Dendritic cell treated with granulocyte-macrophage colony-stimulating factor and Interleukin-4, amounts not matched to agents 40 ng/mL and 50 ng/mL, for 4 days (primary cell): ENCODE measurements around the gene ZDHHC11B.
A peak's percentile ranks its signal among the peaks of the same experiment; 100 is the strongest.

Source experiments
- H3K27ac Mint-ChIP-seq: one replicate; pipeline ENCODE4 v1.8.0; 2022; ENCODE audit warnings: mild to moderate bottlenecking, mixed read lengths
- H3K27me3 Mint-ChIP-seq: one replicate; pipeline ENCODE4 v1.8.0; 2022; ENCODE audit warnings: mild to moderate bottlenecking, mixed read lengths
- H3K36me3 Mint-ChIP-seq: one replicate; pipeline ENCODE4 v1.8.0; 2022; ENCODE audit warnings: low read depth, mixed read lengths
- H3K4me1 Mint-ChIP-seq: one replicate; pipeline ENCODE4 v1.8.0; 2022; ENCODE audit warnings: low read depth, mixed read lengths
- H3K4me3 Mint-ChIP-seq: one replicate; pipeline ENCODE4 v1.8.0; 2022; ENCODE audit warnings: mild to moderate bottlenecking, moderate library complexity, mixed read lengths
- H3K9me3 Mint-ChIP-seq: one replicate; pipeline ENCODE4 v1.8.0; 2022; ENCODE audit warnings: mixed read lengths
- intact Hi-C: fragments of 100-400 bp; cut with micrococcal nuclease; formaldehyde crosslinking; loops from one replicate; pipeline ENCODE4 v1.15.0; 2022

ZDHHC11B gene

DNA sequence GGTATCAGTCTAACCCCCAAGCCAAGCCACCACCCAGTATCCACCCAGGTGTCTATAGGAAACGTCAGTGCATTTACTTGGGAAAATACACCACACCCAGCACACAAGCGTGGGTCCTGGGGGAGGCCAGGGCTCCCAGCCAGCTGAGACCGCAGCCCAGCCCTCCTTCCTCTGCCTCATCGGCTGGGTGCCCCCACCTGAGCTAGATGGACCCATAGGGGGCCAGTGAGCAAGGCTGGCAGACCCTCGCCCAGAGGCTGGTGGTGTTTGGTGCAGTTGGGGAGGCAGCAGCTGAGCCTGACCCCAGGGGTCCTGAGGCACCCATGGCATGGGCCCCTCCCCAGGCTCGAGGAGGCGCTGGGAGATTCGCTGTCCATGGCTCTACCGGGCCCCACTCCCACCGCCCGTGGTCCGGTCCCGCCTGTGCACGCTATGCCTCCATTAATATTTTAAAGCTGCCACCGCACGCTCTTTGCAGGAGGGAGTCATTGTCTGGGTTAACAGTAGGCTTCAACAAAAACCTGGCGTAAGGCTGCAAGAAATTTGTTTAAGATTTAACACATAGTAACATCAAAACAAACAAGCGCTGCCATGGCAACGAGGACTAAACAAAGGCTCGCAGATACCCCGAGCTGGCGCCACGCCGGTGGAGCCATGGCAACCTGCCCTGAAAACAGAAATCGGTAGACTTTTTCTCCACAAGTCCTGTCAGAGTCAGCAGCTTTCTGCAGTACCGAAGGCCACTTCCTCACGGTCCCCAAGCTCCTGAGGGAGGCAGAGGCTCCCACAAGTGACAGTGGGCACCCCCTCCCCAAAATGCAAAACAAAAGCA is 112.0 kb downstream of the ZDHHC11B start:
- intact Hi-C loops, result no loop called here
- Mint-ChIP-seq H3K4me1 (peaks cover 5% of the 10 kb centered on the region), H3K36me3 (peaks cover 6% of the 10 kb centered on the region), H3K27ac (no peak overlapping the region), H3K9me3 (no peaks in the 10 kb centered on the region), H3K4me3 (no peak overlapping the region), H3K27me3 (peaks cover 51% of the 10 kb centered on the region)

DNA sequence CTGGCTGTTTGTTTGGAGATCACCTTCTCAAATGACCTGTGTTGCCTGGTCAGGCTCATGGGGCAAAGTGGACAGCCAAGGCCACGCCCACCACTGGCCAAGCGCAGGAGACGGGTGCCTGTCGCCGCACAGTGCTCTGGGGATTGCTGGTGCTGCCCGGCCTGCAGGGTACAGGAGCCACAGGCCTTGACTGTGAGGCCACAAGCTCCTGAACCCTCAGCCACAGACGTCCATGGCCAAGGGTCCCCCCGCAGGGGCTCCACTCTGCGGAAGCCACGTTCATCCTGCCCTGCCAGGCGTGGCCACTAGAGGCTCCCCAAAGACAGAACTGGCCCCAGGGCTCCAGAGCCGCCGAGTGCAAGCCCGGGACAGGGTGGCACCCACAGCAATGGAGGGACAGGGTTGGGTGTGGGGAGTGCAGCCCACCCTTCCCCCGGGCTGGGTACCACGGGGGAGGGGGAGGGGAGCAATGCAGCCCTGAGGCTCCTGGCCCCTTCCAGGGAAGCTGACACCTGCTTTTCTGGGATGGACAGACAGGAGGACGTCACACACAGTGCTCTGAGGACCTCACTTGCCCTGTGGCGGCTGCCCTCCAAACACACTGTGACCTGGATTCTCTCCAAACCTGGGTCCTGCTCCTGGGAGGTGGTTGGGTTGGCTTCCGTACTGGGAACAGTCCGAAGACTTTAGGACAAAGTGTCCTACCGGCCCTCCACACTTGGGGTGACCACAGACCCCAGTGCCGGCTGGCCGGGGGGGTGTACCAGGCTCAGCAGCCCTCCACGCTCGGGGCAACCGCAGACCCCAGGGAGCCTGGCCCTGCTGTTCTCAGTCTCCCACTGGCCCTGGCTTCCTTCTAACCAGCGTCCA is 112.8 kb downstream of the ZDHHC11B start:
- H3K9me3 Mint-ChIP-seq, result no peaks in the 10 kb centered on the region
- intact Hi-C loops, result no loop called here
- H3K4me3 Mint-ChIP-seq, result peak overlapping the region; percentile 37
- no peak overlapping the region for H3K27ac Mint-ChIP-seq
- H3K4me1 Mint-ChIP-seq, result peaks cover 5% of the 10 kb centered on the region
- peaks cover 9% of the 10 kb centered on the region for H3K36me3 Mint-ChIP-seq
- peaks cover 51% of the 10 kb centered on the region for H3K27me3 Mint-ChIP-seq

DNA sequence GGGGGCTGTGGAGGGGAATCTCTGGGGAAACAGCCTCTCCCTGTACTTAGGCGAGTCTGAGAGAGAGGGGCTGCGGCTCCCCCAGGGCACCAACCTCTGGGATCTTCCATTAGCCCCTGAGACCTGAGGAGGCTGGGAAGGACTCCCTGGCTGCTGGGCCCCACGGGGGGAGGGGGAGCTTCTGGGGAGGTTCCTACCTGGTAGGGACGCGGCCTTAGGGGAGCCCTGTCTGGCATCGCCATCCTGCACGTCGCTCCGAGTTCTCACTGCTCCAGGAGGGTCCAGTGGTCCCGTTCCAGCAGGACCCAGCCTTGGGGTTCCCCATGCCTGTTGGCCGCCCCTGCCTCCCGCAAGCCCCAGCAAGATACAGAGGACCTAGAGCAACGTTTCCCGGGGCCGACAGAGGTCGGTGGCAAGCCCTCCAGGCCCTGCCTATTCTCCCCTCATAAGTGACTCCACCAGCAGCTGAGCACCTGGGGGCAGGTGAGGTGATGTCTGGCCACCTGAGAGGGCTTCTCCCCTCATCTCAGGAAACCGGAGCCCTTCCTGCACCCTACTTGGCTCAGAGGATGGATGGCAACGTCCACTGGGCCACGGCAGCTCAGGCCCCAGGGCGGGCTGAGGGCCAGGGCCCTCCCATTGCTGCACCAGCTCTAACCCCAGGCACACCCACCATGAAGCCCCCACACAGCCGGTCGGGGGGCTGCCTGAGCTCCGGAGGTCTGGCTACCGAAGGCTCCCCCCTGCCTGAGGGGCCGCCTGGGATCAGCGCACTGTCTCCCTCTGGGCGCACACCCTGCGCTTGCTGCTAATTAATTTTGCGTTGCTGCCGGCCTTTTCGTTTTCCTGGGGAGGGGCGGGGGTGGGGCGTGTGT is 113.9 kb downstream of the ZDHHC11B start:
- H3K27me3 Mint-ChIP-seq, result peaks cover 48% of the 10 kb centered on the region
- intact Hi-C loops, result no loop called here
- peaks cover 9% of the 10 kb centered on the region for H3K36me3 Mint-ChIP-seq
- peaks cover 5% of the 10 kb centered on the region for H3K4me1 Mint-ChIP-seq
- H3K4me3 Mint-ChIP-seq, result no peak overlapping the region
- no peak overlapping the region for H3K27ac Mint-ChIP-seq
- H3K9me3 Mint-ChIP-seq, result no peaks in the 10 kb centered on the region

DNA sequence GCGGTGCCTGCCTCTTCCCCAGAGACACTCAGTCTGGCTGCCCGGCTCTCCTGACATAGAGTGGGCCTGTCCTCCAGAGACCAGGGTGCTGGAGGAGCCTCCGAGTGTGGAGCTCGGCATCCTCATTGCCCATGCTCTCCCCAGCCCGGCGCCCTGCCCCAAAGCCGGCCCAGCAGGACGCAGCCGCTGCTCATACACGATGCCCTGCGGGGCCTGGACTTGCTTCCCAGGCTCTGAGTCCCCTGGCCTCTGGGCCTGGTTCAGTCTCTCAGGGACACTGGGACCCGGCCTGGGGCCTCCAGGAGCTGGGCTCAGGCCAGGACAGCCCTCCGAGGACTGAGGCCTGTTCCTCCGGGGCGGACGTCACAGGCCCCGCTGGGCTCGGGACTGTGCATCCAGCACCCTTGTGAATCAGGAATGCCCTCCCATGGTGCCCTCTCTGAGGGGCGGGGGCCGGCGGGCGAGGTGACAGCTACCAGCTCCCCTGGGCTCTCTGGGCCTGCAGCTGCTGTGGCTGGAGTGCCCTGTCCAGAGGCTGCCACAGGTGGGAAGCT is 114.6 kb downstream of the ZDHHC11B start:
- H3K27ac Mint-ChIP-seq, result no peak overlapping the region
- no peak overlapping the region for H3K4me3 Mint-ChIP-seq
- H3K27me3 Mint-ChIP-seq, result peaks cover 48% of the 10 kb centered on the region
- peaks cover 5% of the 10 kb centered on the region for H3K4me1 Mint-ChIP-seq
- H3K9me3 Mint-ChIP-seq, result no peaks in the 10 kb centered on the region
- intact Hi-C loops, result loop anchor here (5.0 kb wide), 1 partner anchor 222 kb away; the partner anchor contains the start of genes BRD9 and TRIP13
- peaks cover 9% of the 10 kb centered on the region for H3K36me3 Mint-ChIP-seq

DNA sequence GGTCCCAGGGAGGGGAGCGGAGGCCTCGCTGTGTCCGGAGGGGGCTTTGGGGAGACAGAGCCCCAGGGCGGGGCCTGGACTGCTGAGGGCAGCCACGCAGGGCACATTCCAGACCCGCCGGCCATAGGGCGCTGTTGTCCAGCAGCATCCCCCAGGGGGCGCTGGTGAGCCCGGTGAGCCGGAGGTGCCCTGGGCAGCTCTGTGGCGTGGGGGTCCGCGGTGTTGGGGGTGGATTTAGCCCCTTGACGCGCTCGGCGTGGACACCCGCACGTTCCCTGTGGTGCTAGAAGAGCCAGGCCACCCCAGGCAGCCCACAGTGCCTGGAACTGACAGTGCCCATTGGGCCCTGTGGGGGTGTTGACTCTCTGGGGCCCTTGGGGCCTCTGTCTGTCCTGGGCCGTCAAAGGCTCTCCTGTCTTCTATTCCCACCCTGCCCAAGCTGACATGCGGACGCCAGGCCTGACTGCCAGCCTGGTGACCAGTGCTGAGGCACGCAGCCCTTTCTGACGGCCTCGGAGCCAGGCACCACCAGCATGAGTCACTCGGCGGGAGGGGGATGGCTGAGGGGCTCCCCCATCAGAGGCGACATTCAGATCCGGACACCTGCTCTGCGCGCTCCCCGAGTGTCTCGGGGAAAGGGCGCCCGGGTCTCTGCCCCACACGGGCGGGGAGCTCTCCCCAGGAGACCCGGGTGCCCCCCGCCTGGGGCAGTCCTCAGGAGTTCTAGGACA is 115.3 kb downstream of the ZDHHC11B start:
- H3K36me3 Mint-ChIP-seq, result peaks cover 15% of the 10 kb centered on the region
- H3K4me1 Mint-ChIP-seq, result peaks cover 5% of the 10 kb centered on the region
- intact Hi-C loops, result loop anchor here (5.0 kb wide), 1 partner anchor 223 kb away; the partner anchor contains the start of genes BRD9 and TRIP13
- no peak overlapping the region for H3K27ac Mint-ChIP-seq
- H3K27me3 Mint-ChIP-seq, result peaks cover 45% of the 10 kb centered on the region
- H3K4me3 Mint-ChIP-seq, result no peak overlapping the region
- no peaks in the 10 kb centered on the region for H3K9me3 Mint-ChIP-seq

DNA sequence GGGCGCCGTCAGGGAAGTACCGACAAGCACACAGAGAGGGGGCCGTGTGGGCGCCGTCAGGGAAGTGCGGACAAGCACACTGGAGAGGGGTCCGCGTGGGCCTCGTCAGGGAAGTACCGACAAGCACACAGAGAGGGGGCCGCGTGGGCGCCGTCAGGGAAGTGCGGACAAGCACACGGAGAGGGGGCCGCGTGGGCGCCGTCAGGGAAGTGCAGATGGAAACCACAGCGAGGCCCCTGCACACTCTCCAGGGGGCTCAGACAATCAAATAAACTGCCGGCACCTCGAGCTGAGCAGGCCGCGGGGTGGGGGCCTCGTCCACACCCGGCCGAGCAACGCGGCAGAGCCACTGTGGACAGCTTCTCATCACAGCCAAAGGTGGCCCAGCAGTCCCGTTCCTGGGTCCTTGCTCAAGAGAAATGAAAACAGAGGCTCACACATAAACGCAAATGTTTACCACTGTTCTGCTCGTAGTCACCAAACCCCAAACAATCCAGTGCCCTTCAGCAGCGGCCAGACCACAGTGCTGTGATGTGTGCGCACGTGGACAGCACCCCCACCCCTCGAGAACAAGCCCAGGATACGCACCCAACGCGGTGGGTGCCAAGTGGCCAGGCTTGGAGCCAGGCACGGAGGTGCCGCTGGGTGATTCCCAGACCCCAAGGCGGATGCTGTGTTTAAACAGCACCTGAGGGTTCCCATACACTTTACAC is 116.1 kb downstream of the ZDHHC11B start:
- Mint-ChIP-seq H3K4me1 (peaks cover 5% of the 10 kb centered on the region), H3K27ac (no peak overlapping the region), H3K9me3 (no peaks in the 10 kb centered on the region), H3K36me3 (peaks cover 18% of the 10 kb centered on the region), H3K27me3 (peaks cover 37% of the 10 kb centered on the region), H3K4me3 (no peak overlapping the region)
- intact Hi-C loops, result loop anchor here (5.0 kb wide), 1 partner anchor 224 kb away; the partner anchor contains the start of genes BRD9 and TRIP13

DNA sequence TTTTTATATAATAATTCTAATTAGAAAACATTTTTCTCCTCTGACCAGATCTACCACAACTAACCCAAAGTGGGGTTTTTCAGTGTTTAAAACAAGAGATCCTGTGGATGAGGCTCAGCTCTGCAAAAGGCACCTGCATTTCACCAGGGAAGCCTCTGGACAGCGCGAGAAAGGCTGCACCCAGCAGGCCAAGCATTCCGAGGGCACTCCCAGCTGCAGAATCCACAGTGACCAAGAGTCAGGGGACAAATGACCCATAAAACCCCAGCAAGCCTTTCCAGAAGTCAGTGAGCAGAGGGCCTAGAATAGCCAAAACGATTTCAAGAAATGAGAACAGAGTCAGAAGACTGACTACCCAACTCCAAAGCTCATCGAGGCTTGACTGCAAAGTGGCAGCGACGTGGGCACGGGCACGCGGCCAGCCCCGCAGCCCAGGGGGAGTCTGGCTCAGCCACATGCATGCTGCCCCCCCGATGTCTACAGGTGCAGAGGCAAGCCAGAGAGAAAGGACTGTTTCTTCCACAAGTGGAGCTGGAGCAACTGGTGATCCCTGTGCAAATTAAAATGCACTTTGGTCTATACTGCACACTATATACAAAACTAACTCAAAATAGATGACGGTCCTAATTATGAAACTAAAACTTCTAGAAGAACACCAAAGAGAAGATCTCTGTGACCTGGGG is 117.6 kb downstream of the ZDHHC11B start:
- no peaks in the 10 kb centered on the region for H3K4me1 Mint-ChIP-seq
- peaks cover 22% of the 10 kb centered on the region for H3K27me3 Mint-ChIP-seq
- H3K36me3 Mint-ChIP-seq, result peaks cover 30% of the 10 kb centered on the region
- no peak overlapping the region for H3K4me3 Mint-ChIP-seq
- intact Hi-C loops, result loop anchor here (5.0 kb wide), 1 partner anchor 225 kb away; the partner anchor contains the start of genes BRD9 and TRIP13
- no peaks in the 10 kb centered on the region for H3K9me3 Mint-ChIP-seq
- no peak overlapping the region for H3K27ac Mint-ChIP-seq

DNA sequence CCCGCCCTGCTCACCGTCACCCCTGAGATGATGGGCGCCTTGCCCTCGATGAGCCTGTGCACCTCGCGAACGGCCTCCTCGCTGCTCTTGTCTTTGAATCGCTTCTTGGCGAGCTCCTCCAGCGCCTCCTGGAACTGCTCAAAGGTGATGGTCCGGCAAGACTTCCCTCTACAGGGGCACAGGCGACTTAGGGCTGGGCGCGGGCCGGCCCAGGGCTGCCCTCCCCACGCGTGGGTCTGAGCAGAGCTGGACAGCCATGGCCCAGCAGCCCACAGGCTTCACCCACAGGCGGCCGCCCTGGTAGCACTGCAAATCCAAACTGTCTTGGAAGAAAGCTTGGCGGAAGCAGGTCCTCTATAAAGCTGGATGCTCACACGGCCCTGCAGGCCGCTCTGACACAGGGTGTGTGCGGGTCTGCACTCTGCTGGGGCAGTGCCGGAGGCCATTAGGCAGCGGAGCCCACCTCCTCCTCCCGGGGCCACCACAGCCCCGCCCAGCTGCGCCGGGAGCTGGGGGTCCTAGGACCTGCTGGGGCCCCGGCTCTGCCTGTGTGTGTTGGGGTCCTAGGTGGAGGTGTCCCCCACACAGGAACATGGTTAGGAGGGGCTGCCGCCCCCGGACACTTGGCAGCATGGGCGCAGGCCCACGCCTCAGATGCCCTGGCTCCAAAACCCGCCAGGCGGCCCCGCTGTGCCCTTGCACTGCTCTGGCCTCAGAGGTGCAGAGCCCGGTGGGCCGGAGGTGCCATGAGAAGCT is 118.4 kb downstream of the ZDHHC11B start:
- Mint-ChIP-seq H3K4me3 (no peak overlapping the region), H3K36me3 (peaks cover 35% of the 10 kb centered on the region), H3K4me1 (no peaks in the 10 kb centered on the region), H3K27me3 (peaks cover 15% of the 10 kb centered on the region), H3K27ac (no peak overlapping the region), H3K9me3 (no peaks in the 10 kb centered on the region)
- intact Hi-C loops, result loop anchor here (5.0 kb wide), 1 partner anchor 226 kb away; the partner anchor contains the start of genes BRD9 and TRIP13

DNA sequence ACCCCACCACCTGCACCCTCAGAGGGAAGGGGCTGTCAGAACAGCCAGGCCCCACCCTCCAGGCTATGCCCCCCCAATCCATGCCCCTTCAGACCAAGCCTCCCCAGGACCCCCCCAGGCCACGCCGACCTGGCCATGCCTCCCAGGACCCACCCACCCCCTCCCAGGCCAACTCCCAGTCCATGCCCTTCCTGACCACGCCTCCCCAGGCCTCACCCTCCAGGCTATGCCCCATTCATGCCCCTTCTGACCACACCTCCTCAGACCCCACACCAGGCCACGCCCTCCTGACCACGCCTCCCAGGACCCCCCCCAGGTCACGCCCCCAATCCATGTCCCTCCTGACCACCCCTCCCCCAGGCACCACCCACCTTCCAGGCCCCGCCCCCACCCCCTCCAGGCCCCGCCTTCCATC is 119.0 kb downstream of the ZDHHC11B start:
- intact Hi-C loops, result loop anchor here (5.0 kb wide), 1 partner anchor 227 kb away; the partner anchor contains the start of genes BRD9 and TRIP13
- Mint-ChIP-seq H3K27ac (no peak overlapping the region), H3K4me1 (no peaks in the 10 kb centered on the region), H3K27me3 (peaks cover 9% of the 10 kb centered on the region), H3K4me3 (no peak overlapping the region), H3K36me3 (peaks cover 41% of the 10 kb centered on the region), H3K9me3 (no peaks in the 10 kb centered on the region)

DNA sequence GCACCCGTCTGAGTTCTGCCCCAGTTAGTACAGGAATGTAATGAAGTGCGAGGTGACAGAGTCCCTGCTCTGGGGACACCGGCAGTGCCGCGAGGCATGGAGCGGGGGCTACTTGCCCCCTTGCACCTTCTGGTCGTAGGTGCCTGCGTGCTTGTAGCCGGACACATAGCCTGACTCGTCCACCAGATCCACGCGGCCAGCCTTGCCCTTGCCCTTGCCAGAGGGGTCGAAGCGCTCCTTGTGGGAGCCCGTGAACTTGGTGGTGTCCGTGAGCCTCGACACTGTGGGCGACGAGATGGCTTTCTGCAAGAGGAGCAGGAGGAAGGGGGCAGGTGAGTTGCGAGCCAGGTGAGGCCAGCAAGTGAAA is 119.6 kb downstream of the ZDHHC11B start:
- peaks cover 47% of the 10 kb centered on the region for H3K36me3 Mint-ChIP-seq
- no peaks in the 10 kb centered on the region for H3K4me1 Mint-ChIP-seq
- peaks cover 3% of the 10 kb centered on the region for H3K27me3 Mint-ChIP-seq
- no peak overlapping the region for H3K4me3 Mint-ChIP-seq
- H3K27ac Mint-ChIP-seq, result no peak overlapping the region
- H3K9me3 Mint-ChIP-seq, result no peaks in the 10 kb centered on the region
- intact Hi-C loops, result loop anchor here (5.0 kb wide), 1 partner anchor 227 kb away; the partner anchor contains the start of genes BRD9 and TRIP13

DNA sequence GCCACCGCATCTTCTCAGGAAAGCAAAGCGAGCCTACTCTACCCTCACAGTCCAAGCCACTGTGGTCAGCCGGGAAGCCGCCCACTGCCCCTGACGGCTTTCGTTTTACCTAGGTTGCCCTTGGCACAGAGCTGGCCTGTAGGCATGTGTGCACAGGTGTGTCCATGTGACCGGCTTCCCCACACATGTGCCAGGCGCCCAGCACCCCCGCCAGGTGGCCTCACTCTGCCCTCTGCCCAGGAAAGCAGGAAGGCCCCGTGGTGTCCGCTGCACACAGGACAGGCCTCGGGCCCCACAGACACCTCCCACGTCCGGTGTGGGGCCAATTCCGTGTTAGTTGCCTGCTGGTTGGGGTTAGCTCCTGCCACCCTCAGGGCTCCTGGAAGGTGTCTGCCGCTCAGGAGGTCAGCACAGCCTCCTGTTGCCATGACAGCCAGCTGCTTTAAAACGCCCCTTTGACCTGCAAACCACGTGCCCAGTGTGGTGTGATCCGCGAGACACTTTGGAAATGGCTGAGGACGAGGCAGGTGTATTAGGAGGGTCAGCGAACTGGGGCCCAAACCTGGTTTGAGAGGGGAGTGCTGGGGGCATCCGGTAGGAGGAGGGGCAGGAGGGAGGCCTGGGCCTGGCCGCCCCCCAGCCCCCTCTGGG is 120.1 kb downstream of the ZDHHC11B start:
- intact Hi-C loops, result no loop called here
- no peaks in the 10 kb centered on the region for H3K4me1 Mint-ChIP-seq
- H3K9me3 Mint-ChIP-seq, result no peaks in the 10 kb centered on the region
- H3K27ac Mint-ChIP-seq, result no peak overlapping the region
- no peak overlapping the region for H3K4me3 Mint-ChIP-seq
- peaks cover 52% of the 10 kb centered on the region for H3K36me3 Mint-ChIP-seq
- no peaks in the 10 kb centered on the region for H3K27me3 Mint-ChIP-seq
